ENCODE data around the gene BAX. TPM values are rescaled to one million over a fixed set of nuclear protein-coding genes. Genes with fewer than 3 reads are reported as not detected.

Gene BAX
- total RNA-seq, 4 donors from 2014 or later: 28.2 to 74.4 (median 41.2) TPM

GRCh38 chr19:48910803-48911202, 43.9 kb upstream of the BAX start:
- Histone ChIP-seq H3K4me3 (replicated peaks in 1 of 3) (no peak overlapping the region), H3K4me1 (no peaks in the 10 kb centered on the region), H3K27ac (no peak overlapping the region), H3K9me3 (no peaks in the 10 kb centered on the region), H3K27me3 (no peaks in the 10 kb centered on the region), H3K36me3 (peaks cover 65 to 84% of the 10 kb centered on the region in 2 donors)
- DNase-seq: no peak
- intact Hi-C loops (cut with DNase I): no loop called here
- WGBS, 2 donors: 95 to 100% methylated on average over 2 of the region's 2 CpGs
- TF ChIP-seq POLR2A (IDR thresholded peaks at IDR 0.05) (no peak), CTCF (IDR thresholded peaks at IDR 0.05) (no peak)

GRCh38 chr19:48913114-48913889, 41.4 kb upstream of the BAX start:
- no peak for TF ChIP-seq POLR2A (IDR thresholded peaks at IDR 0.05)
- TF ChIP-seq CTCF (IDR thresholded peaks at IDR 0.05): no peak
- Histone ChIP-seq H3K9me3 (no peaks in the 10 kb centered on the region), H3K4me3 (replicated peaks in 1 of 3) (no peak overlapping the region), H3K27ac (no peak overlapping the region), H3K36me3 (peaks cover 77% of the 10 kb centered on the region in 2 donors), H3K4me1 (no peaks in the 10 kb centered on the region), H3K27me3 (no peaks in the 10 kb centered on the region)
- DNase-seq: no peak
- intact Hi-C loops (cut with DNase I): no loop called here
- WGBS, 2 donors: 90 to 92% methylated on average over 8 to 9 of the region's 9 CpGs

- TF ChIP-seq POLR2A (IDR thresholded peaks at IDR 0.05) (no peak), CTCF (IDR thresholded peaks at IDR 0.05) (no peak)
- H3K27ac ChIP-seq: no peak overlapping the region
- H3K36me3 ChIP-seq: peaks cover 80 to 84% of the 10 kb centered on the region in 2 donors
- WGBS, 2 donors: 94 to 98% methylated on average over 8 of the region's 8 CpGs
- H3K4me3 ChIP-seq (replicated peaks in 1 of 3): no peak overlapping the region
- DNase-seq: no peak
- H3K27me3 ChIP-seq: no peaks in the 10 kb centered on the region
- intact Hi-C loops (cut with DNase I): no loop called here
- H3K4me1 ChIP-seq: no peaks in the 10 kb centered on the region
- no peaks in the 10 kb centered on the region for H3K9me3 ChIP-seq
These were observed 40.5 kb upstream of the BAX start for GRCh38 chr19:48914181-48914580.

- no peaks in the 10 kb centered on the region for H3K4me1 ChIP-seq
- 82 to 83% methylated on average over 8 of the region's 8 CpGs for WGBS, 2 donors
- H3K4me3 ChIP-seq (replicated peaks in 1 of 3): no peak overlapping the region
- H3K27ac ChIP-seq: no peak overlapping the region
- peaks cover 70 to 73% of the 10 kb centered on the region in 2 donors for H3K36me3 ChIP-seq
- H3K27me3 ChIP-seq: no peaks in the 10 kb centered on the region
- intact Hi-C loops (cut with DNase I): no loop called here
- TF ChIP-seq CTCF (IDR thresholded peaks at IDR 0.05) (no peak), POLR2A (IDR thresholded peaks at IDR 0.05) (no peak)
- H3K9me3 ChIP-seq: no peaks in the 10 kb centered on the region
- DNase-seq: no peak
These were observed 38.9 kb upstream of the BAX start for GRCh38 chr19:48915757-48916156.

GRCh38 chr19:48918071-48918470, 36.6 kb upstream of the BAX start:
- Histone ChIP-seq H3K36me3 (peaks cover 61% of the 10 kb centered on the region in 2 donors), H3K4me3 (replicated peaks in 1 of 3) (no peak overlapping the region), H3K27me3 (no peaks in the 10 kb centered on the region), H3K4me1 (no peaks in the 10 kb centered on the region), H3K9me3 (no peaks in the 10 kb centered on the region), H3K27ac (no peak overlapping the region)
- 89 to 90% methylated on average over 5 to 6 of the region's 6 CpGs for WGBS, 2 donors
- no peak for DNase-seq
- intact Hi-C loops (cut with DNase I): no loop called here
- TF ChIP-seq POLR2A (IDR thresholded peaks at IDR 0.05) (no peak), CTCF (IDR thresholded peaks at IDR 0.05) (no peak)
